Large intestine (tissue), 3 donors: ENCODE data around the gene EEF1E1. TPM values are rescaled to one million over a fixed set of nuclear protein-coding genes. Genes with fewer than 3 reads are reported as not detected.
A peak's percentile ranks its signal among the peaks of the same experiment; 100 is the strongest.

Experiments
- DNase-seq, 2 donors: peaks; one replicate each; pipeline versions ENCODE4 v3.0.0 to v3.0.0-alpha.2; 2013
- H3K27ac ChIP-seq: one replicate; pipeline ENCODE4 v1.5.1; 2013; ENCODE audit warnings: low read length
- H3K27me3 ChIP-seq: 2 replicates; pipeline ENCODE4 v1.6.1; 2013; ENCODE audit warnings: low read length; ENCODE audit not compliant: control insufficient read depth, insufficient read depth
- H3K36me3 ChIP-seq: 2 replicates; pipeline ENCODE4 v1.6.1; 2013; ENCODE audit warnings: low read length; ENCODE audit not compliant: control insufficient read depth, insufficient read depth
- H3K4me1 ChIP-seq: one replicate; pipeline ENCODE4 v1.6.1; 2013; ENCODE audit warnings: low read length; ENCODE audit not compliant: control insufficient read depth, insufficient read depth
- H3K4me3 ChIP-seq: one replicate; pipeline ENCODE4 v1.5.1; 2013; ENCODE audit warnings: low read length
- H3K9me3 ChIP-seq: one replicate; pipeline ENCODE4 v1.6.1; 2013; ENCODE audit warnings: mild to moderate bottlenecking, low read depth, low read length, moderate library complexity; ENCODE audit not compliant: control insufficient read depth
- WGBS: methylation state at CpG from one replicate; pipeline ENCODE4 v1.1.5; 2013; ENCODE audit warnings: low lambda C conversion rate; ENCODE audit not compliant: insufficient coverage; 5-methylcytosine and 5-hydroxymethylcytosine counted together
- polyA plus RNA-seq: library from polyadenylated mRNA; unstranded; fragments of 120-200 nt; gene quantifications from one replicate; pipeline ENCODE4 v1.2.1, GENCODE V29; 2013

EEF1E1 gene
- polyA plus RNA-seq, 1 donor: 28.0 TPM

DNA sequence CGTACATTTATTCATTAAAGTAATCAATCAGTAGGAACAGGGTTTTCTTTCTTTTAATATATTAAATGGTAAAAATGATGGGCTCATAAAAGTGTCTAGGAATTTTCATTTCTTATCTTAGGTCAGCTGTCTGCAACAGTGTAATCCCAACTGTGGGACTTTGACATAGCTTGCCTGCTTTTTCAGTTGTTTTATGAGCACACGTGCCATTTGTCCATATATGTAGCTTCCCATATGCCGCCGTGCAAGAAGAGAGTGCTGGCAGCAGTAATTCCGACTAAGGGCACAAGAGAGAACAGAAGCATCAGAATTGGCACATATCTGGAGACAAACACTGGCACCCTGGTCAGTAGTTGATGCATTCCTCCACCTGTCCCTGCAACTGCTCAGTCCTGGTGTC, 20.9 kb upstream of the EEF1E1 start:
- no peaks in the 10 kb centered on the region for H3K9me3 ChIP-seq

GRCh38 chr6:8114956-8115355, 12.6 kb upstream of the EEF1E1 start:
- no peaks in the 10 kb centered on the region for H3K9me3 ChIP-seq
- no CpG with 5 or more reads among the region's 4 CpGs for WGBS
- no peak overlapping the region for H3K27ac ChIP-seq
- peaks cover 7% of the 10 kb centered on the region for H3K27me3 ChIP-seq
- DNase-seq: no peak
- no peaks in the 10 kb centered on the region for H3K4me1 ChIP-seq
- H3K4me3 ChIP-seq: no peak overlapping the region
- H3K36me3 ChIP-seq: no peaks in the 10 kb centered on the region

More for the DNA sequence above, 20.9 kb upstream of the EEF1E1 start:
- no peak overlapping the region for H3K4me3 ChIP-seq
- DNase-seq: peak; percentile 55 to 56
- H3K27ac ChIP-seq: no peak overlapping the region
- 100% methylated on average over 1 of the region's 5 CpGs for WGBS
- no peaks in the 10 kb centered on the region for H3K27me3 ChIP-seq
- no peaks in the 10 kb centered on the region for H3K36me3 ChIP-seq
- H3K4me1 ChIP-seq: no peaks in the 10 kb centered on the region

DNA sequence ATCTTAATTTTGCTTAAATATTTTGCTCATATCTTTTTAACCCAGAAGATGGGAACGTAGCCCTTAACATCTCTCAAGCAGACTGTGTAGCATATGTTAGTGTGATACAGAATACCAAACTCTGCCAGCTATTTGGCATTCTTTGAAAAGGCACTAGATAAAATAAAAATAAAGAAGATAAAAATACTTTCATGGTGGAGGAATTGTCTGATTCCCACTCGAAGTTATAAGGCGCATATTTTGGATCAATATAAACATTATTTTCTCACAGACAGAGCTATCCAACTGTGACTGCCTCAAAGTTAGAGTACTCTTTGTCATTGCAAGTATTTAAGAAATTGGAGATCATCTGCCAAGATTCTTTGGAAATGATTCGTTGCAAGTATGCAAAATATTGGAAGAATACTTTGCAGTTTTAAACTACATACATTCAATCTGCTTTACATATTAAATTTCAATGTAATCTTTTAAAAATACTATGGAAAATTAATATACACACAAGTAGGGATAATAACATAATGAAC, 10.8 kb upstream of the EEF1E1 start:
- Histone ChIP-seq H3K9me3 (no peaks in the 10 kb centered on the region), H3K4me1 (no peaks in the 10 kb centered on the region), H3K27ac (no peak overlapping the region), H3K4me3 (no peak overlapping the region), H3K27me3 (peaks cover 7% of the 10 kb centered on the region), H3K36me3 (no peaks in the 10 kb centered on the region)
- 72% methylated on average over 2 of the region's 4 CpGs for WGBS
- no peak for DNase-seq

GRCh38 chr6:8110725-8111124, 8.4 kb upstream of the EEF1E1 start:
- no CpG with 5 or more reads among the region's 1 CpG for WGBS
- H3K4me1 ChIP-seq: no peaks in the 10 kb centered on the region
- no peaks in the 10 kb centered on the region for H3K36me3 ChIP-seq
- peaks cover 11% of the 10 kb centered on the region for H3K27me3 ChIP-seq
- no peaks in the 10 kb centered on the region for H3K9me3 ChIP-seq
- peak in 1 of 2 donors; percentile 10 for DNase-seq
- H3K27ac ChIP-seq: no peak overlapping the region
- H3K4me3 ChIP-seq: no peak overlapping the region

GRCh38 chr6:8110117-8110721, 7.9 kb upstream of the EEF1E1 start:
- WGBS: no CpG with 5 or more reads among the region's 4 CpGs
- DNase-seq: no peak
- no peak overlapping the region for H3K4me3 ChIP-seq
- H3K4me1 ChIP-seq: no peaks in the 10 kb centered on the region
- no peaks in the 10 kb centered on the region for H3K36me3 ChIP-seq
- peaks cover 11% of the 10 kb centered on the region for H3K27me3 ChIP-seq
- no peak overlapping the region for H3K27ac ChIP-seq
- no peaks in the 10 kb centered on the region for H3K9me3 ChIP-seq

- DNase-seq: no peak
- no peak overlapping the region for H3K27ac ChIP-seq
- no peaks in the 10 kb centered on the region for H3K4me1 ChIP-seq
- H3K9me3 ChIP-seq: no peaks in the 10 kb centered on the region
- H3K27me3 ChIP-seq: peaks cover 9% of the 10 kb centered on the region
- no peaks in the 10 kb centered on the region for H3K36me3 ChIP-seq
- WGBS: 0% methylated on average over 1 of the region's 13 CpGs
- no peak overlapping the region for H3K4me3 ChIP-seq
Observed at GRCh38 chr6:8108759-8109539, 6.6 kb upstream of the EEF1E1 start.

DNA sequence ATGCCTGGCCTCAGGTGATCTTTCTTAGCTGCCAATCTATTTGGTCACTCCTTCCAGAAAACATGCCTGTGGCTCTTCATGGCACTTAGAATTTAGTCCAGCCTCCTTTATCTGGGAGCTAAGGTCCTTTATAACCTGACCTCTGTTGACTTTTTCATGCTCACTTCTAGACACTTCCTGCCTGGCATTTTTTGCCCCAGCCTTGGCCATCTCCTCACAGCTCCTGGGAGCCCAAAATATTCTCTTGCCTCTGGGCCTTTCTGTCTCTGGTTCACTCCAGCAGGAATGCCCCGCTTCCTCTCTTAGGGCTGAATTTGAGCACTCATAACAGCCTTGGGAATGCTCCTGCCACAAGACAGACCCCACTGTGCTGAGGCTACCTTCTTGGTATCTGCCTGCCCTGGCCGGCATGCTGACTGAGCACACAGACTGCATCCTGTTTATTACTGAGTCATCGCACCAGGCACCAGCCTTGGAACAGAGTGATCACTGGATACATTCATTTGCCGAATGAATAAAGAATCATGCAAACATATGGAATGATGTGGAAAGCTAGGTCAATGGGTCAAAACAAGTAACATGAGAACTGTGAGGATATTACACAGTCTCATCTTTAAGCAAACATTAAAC, 5.8 kb upstream of the EEF1E1 start:
- WGBS: 40% methylated on average over 1 of the region's 4 CpGs
- Histone ChIP-seq H3K27me3 (peaks cover 9% of the 10 kb centered on the region), H3K27ac (no peak overlapping the region), H3K4me1 (no peaks in the 10 kb centered on the region), H3K9me3 (no peaks in the 10 kb centered on the region), H3K4me3 (no peak overlapping the region), H3K36me3 (no peaks in the 10 kb centered on the region)
- DNase-seq: no peak

DNA sequence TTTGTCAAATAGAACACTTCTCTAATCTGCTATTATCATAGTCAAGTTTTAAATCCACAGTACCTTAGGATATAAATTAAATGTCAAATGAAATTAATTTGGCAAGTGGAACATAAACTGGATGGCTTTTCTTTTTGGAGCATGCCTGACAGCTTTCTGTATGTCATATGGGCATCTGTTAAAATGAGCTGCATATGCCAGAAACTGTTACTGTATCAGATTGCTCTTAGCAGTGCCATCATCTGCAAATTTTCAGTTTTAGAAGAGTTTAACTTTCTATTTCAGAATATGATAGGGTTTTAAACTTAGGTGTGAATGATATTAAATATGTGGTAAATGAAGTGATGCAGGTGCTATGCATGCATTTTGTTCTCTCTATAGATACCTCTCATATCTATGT, 3.4 kb upstream of the EEF1E1 start:
- no peak for DNase-seq
- Histone ChIP-seq H3K27ac (no peak overlapping the region), H3K27me3 (peaks cover 5% of the 10 kb centered on the region), H3K4me3 (no peak overlapping the region), H3K4me1 (peaks cover 7% of the 10 kb centered on the region), H3K36me3 (no peaks in the 10 kb centered on the region), H3K9me3 (no peaks in the 10 kb centered on the region)

- H3K4me3 ChIP-seq: no peak overlapping the region
- H3K4me1 ChIP-seq: peaks cover 7% of the 10 kb centered on the region
- no peak overlapping the region for H3K27ac ChIP-seq
- H3K27me3 ChIP-seq: peaks cover 5% of the 10 kb centered on the region
- DNase-seq: no peak
- no peaks in the 10 kb centered on the region for H3K36me3 ChIP-seq
- H3K9me3 ChIP-seq: no peaks in the 10 kb centered on the region
Observed at GRCh38 chr6:8103726-8104125, 1.4 kb upstream of the EEF1E1 start.

GRCh38 chr6:8100159-8100854, 2.0 kb downstream of the EEF1E1 start:
- Histone ChIP-seq H3K27me3 (no peaks in the 10 kb centered on the region), H3K27ac (no peak overlapping the region), H3K36me3 (peaks cover 15% of the 10 kb centered on the region), H3K9me3 (no peaks in the 10 kb centered on the region), H3K4me3 (no peak overlapping the region), H3K4me1 (peaks cover 7% of the 10 kb centered on the region)
- 83% methylated on average over 1 of the region's 8 CpGs for WGBS
- DNase-seq: no peak
